H1 (cell line): Measurements from ENCODE around the gene UEVLD. TPM values are rescaled to one million over a fixed set of nuclear protein-coding genes. Genes with fewer than 3 reads are reported as not detected.

Experiments
- POLR2AphosphoS5 ChIP-seq: IDR thresholded peaks from 2 replicates; pipeline ENCODE4 v1.6.1; 2011; ENCODE audit warnings: low read depth, low read length
- SP4 ChIP-seq: IDR thresholded peaks from 2 replicates; pipeline ENCODE4 v1.6.1; 2012; ENCODE audit warnings: low read length, inconsistent platforms
- polyA plus RNA-seq, 7 experiments: library from polyadenylated mRNA; depleted of rRNA in 3 of 7; stranded (reverse) in 5 of 7; unstranded in 2 of 7; fragments of >200 nt in 5 of 7; fragments of 200-250 nt in 2 of 7; gene quantifications; 1 replicate in 5 of 7; 2 replicates in 1 of 7; 4 replicates in 1 of 7; pipeline versions ENCODE4 v1.2.1 to v1.2.3, GENCODE V29; 2011 to 2013; ENCODE audit warnings: missing spikeins in 2 of 7, mixed read lengths in 2 of 7
- total RNA-seq: library from RNA; stranded (reverse); fragmentation: NEBNext Ultra II Directional; extraction: Animal tissue kit (Norgen Biotek cat#: 25700); gene quantifications from 2 replicates; pipeline ENCODE4 v1.2.1, GENCODE V29; 2021
- TF ChIP-seq, protein P1 (sequence below): IDR thresholded peaks from 2 replicates; pipeline ENCODE4 v1.6.1; 2011; ENCODE audit warnings: low read depth, mild to moderate bottlenecking, low read length; ENCODE audit not compliant: insufficient read depth

UEVLD gene
- total and polyA plus RNA-seq, 2 of the 8 experiments (the other 6 are each of a cell fraction or from before 2014, with no cell fraction given) = 4.1 to 7.3 TPM

DNA sequence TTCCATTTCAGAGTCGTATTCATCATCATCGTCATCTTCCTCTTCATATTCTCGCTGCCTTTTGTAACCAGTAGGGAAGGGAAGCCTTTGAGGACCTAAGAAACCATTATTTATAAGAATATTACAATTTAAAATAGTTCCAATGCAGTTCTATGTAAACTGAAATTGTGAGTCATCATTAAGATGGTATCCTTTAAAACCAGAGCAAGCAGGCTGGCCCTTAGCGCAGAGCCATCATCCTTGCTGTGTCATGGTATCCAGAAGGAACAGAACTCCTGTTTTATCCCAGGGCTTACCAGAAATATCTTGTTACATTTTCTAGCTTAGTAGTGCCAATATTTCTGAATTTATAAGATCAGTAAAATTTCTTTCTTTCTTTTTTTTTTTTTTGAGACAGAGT, 23.9 kb upstream of the UEVLD start (continued):
- TF ChIP-seq, protein P1, sequence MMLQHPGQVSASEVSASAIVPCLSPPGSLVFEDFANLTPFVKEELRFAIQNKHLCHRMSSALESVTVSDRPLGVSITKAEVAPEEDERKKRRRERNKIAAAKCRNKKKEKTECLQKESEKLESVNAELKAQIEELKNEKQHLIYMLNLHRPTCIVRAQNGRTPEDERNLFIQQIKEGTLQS = no peak
- TF ChIP-seq SP4 = no peak
- TF ChIP-seq POLR2AphosphoS5 = no peak
